Measurements from ENCODE around the gene ERMN. TPM values are rescaled to one million over a fixed set of nuclear protein-coding genes. Genes with fewer than 3 reads are reported as not detected.

The ERMN gene
- total and polyA plus RNA-seq, 5 experiments from 2014 or later, result 0.09 to 5.3 (median 0.62) TPM

DNA sequence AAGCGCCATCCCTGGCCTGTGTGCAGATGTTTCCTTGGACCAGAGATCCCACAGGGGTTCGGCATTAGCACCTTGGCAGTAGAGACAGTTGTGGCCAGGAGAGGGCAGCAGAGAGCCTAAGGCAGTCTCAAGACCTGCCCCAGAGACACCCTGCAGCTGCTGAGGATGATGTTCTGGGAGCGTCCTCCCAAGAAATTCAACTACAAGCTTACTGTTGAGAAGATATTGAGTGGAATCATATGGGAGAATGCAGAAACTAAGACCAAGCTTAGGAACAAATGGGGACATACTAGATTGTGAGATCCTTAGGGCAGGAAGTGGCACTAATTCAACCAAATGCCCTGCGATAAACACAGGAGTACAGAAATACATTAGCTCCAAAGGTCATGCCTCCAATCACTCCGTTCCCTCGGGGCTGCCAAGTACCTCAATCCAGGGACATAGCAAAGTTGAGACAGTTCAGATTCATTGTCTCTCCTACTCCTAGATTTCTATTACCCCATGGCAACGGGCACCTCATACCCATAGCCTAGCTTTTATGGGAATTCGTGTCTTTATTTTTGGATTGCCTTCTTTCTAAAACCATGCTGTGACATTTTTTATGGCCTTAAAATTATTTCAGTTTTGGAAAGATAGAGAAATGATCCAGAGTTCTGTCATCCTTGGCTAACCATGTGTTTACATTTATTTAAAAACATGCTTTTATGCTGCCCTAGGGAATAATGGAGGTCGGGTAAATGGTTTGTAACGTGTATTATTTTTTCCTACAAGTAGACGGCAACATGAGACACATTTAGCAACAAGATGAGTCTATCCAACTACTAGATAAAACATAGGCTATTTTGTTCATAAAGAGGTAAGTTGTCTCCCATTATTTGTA, 2.2 kb upstream of the ERMN start:
- Mint-ChIP-seq H3K4me3 (peak overlapping the region; percentile 51 to 84 (median 70)), H3K27me3 (no peaks in the 10 kb centered on the region), H3K27ac (peak overlapping the region; percentile 8 to 96 (median 93)), H3K36me3 (peaks cover 3 to 14% (median 6%) of the 10 kb centered on the region in 3 donors), H3K9me3 (no peaks in the 10 kb centered on the region), H3K4me1 (peaks cover 25 to 55% (median 53%) of the 10 kb centered on the region in 4 donors)
- POLR2A ChIA-PET, result interaction anchor here (0.5 to 13.3 kb wide), 17 partner anchors 12 to 1770 kb away, joined by 3 to 174 read pairs (median 4); partner anchors contain the start of gene CYTIP
- peak; percentile 74 to 92 (median 82) for DNase-seq
- ATAC-seq, result peak; percentile 88 to 90

DNA sequence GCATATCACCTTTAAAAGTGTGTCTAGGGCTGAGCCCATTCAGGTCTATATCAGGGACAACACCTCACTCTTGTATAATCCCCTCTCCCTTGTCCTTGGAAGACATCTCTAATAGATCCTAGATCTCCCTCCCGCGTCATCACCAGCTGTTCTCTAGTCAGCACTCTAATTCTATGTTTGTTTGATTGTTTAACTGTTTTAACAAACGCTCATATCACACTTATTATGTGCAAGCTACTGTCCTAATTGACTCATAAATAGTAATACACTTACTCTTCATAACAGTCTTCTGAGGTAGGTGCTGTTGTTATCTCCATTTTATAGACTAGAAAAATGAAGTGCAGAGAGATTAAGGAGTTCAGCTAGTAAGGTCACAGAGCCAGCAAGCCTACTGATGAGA, 1.6 kb upstream of the ERMN start:
- Mint-ChIP-seq H3K4me1 (peaks cover 21 to 51% (median 49%) of the 10 kb centered on the region in 4 donors), H3K4me3 (peak overlapping the region; percentile 51 to 84 (median 70)), H3K9me3 (no peaks in the 10 kb centered on the region), H3K36me3 (peaks cover 3 to 19% (median 6%) of the 10 kb centered on the region in 3 donors), H3K27ac (peak overlapping the region; percentile 8 to 96 (median 93)), H3K27me3 (no peaks in the 10 kb centered on the region)
- ATAC-seq (no peak), DNase-seq (no peak)
- POLR2A ChIA-PET, result interaction anchor here (0.5 to 13.3 kb wide), 17 partner anchors 11 to 1770 kb away, joined by 3 to 174 read pairs (median 4); partner anchors contain the start of gene CYTIP

- no peak for DNase-seq
- Mint-ChIP-seq H3K27ac (peak overlapping the region in 3 of 10 donors; percentile 39 to 84 (median 44)), H3K4me1 (peaks cover 20 to 49% (median 45%) of the 10 kb centered on the region in 4 donors), H3K27me3 (no peaks in the 10 kb centered on the region), H3K36me3 (peaks cover 4 to 22% (median 11%) of the 10 kb centered on the region in 3 donors), H3K4me3 (no peak overlapping the region), H3K9me3 (no peaks in the 10 kb centered on the region)
- ATAC-seq, result no peak
- POLR2A ChIA-PET, result interaction anchor here (1.2 to 13.3 kb wide), 8 partner anchors 11 to 270 kb away, joined by 3 to 174 read pairs (median 12); partner anchors contain the start of gene CYTIP
Observed at GRCh38 chr2:157326698-157327097, 1.1 kb upstream of the ERMN start.

DNA sequence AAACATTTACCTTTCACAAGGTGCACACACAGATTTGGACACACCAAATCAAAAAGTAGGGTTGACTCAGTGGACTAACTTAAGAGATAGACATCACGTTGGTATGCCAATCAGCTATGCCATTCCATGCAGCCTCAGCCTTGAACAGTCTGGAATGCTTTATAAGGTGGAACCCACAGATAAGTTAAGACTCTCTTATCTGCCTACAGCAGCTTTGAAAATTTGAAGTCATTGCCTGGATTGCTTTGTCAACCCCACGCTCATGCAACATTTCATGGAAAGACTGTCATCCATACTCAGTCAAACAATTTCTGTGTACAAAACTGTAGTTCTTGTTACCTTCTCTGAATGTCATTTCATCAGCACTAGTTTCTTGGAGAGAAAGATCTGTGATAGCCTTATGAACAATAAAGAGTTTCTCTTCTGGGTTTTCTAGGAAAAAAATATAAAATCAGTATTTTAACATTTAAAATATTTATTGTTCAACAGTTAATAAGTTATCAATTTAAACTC, 1.2 kb downstream of the ERMN start:
- Mint-ChIP-seq H3K36me3 (peaks cover 11 to 31% (median 22%) of the 10 kb centered on the region in 3 donors), H3K9me3 (no peaks in the 10 kb centered on the region), H3K27ac (no peak overlapping the region), H3K27me3 (no peaks in the 10 kb centered on the region), H3K4me1 (peaks cover 15 to 27% (median 26%) of the 10 kb centered on the region in 4 donors), H3K4me3 (no peak overlapping the region)
- POLR2A ChIA-PET, result interaction anchor here (0.7 kb wide), 1 partner anchor 1134 kb away, joined by 4 read pairs; no protein-coding TSS in a partner anchor
- DNase-seq (no peak), ATAC-seq (no peak)

DNA sequence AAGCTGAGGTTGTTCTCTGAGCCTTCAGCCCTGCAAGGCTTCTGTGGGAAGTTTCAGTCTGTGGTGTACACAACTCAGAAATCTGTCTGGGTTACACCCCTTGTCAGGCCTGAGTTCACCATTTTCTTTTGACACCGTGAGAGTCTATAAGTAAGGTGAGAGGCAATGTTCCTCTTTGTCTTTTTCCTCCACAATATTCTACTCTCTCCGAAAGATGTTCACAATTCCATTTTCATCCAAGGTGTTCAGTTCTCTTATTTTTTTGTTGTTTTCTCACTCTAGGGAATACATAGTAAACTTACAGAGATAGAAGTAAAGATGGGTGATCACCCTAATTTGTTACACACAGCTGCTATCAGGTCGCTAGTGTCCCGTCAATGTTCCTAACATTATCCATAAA, 3.2 kb downstream of the ERMN start:
- Mint-ChIP-seq H3K27me3 (no peaks in the 10 kb centered on the region), H3K36me3 (peaks cover 11 to 39% (median 25%) of the 10 kb centered on the region in 3 donors), H3K4me3 (no peak overlapping the region), H3K27ac (no peak overlapping the region), H3K4me1 (peaks cover 7 to 13% (median 9%) of the 10 kb centered on the region in 4 donors), H3K9me3 (no peaks in the 10 kb centered on the region)
- ATAC-seq, result no peak
- DNase-seq, result no peak
- POLR2A ChIA-PET, result no interaction called here

GRCh38 chr2:157321466-157321865, 4.2 kb downstream of the ERMN start:
- Mint-ChIP-seq H3K36me3 (peaks cover 11 to 39% (median 25%) of the 10 kb centered on the region in 3 donors), H3K4me1 (peaks cover 3 to 8% (median 6%) of the 10 kb centered on the region in 4 donors), H3K27me3 (no peaks in the 10 kb centered on the region), H3K27ac (peak overlapping the region in 1 of 10 donors; percentile 52), H3K9me3 (no peaks in the 10 kb centered on the region), H3K4me3 (no peak overlapping the region)
- POLR2A ChIA-PET, result no interaction called here
- DNase-seq (no peak), ATAC-seq (no peak)

DNA sequence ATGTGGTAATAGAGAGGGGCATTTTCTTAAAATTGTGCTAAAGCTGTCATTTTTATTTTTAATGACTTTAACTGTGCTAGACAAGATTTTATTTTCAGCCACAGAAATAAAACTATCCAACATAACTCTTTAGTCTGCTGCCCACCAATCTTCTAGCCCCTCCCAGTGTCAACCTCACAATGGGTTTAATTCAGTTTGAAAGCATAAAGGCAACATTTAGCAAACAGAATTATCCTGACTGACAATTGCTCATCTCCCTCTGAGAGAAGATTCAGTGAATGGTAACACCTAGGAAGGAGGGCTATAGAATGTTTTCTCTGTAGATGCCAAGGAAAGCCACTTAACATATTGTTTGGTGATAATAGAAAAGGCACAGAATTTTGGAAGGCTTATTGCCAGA, 5.2 kb downstream of the ERMN start:
- no peak overlapping the region for H3K4me3 Mint-ChIP-seq
- no peak for DNase-seq
- ATAC-seq, result no peak
- H3K27me3 Mint-ChIP-seq, result no peaks in the 10 kb centered on the region
- POLR2A ChIA-PET, result no interaction called here
- no peak overlapping the region for H3K27ac Mint-ChIP-seq
- H3K9me3 Mint-ChIP-seq, result no peaks in the 10 kb centered on the region
- peaks cover 3 to 8% (median 6%) of the 10 kb centered on the region in 4 donors for H3K4me1 Mint-ChIP-seq
- peaks cover 11 to 39% (median 25%) of the 10 kb centered on the region in 3 donors for H3K36me3 Mint-ChIP-seq

DNA sequence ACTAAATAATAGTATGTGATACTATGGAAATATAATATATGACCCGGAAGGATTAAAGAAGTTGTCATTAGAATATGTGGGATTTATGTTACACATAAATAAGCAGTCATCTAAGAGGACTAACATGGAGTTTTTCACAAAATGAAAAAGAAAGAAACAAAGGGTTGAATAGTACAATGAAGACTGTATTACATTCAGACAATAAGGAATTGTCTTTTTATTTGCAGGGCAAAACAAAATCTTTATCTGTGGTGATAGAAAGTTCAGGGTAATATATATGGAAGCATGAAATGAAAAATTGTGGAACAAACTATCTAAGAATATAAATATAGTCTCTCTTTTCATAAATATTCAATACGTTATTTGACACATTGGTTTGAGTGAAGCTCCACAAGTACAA, 5.8 kb downstream of the ERMN start:
- peaks cover 11 to 39% (median 25%) of the 10 kb centered on the region in 3 donors for H3K36me3 Mint-ChIP-seq

GRCh38 chr2:157318884-157319283, 6.7 kb downstream of the ERMN start:
- DNase-seq (no peak), ATAC-seq (no peak)
- Mint-ChIP-seq H3K9me3 (no peaks in the 10 kb centered on the region), H3K27ac (no peak overlapping the region), H3K4me1 (peaks cover 3 to 8% (median 6%) of the 10 kb centered on the region in 4 donors), H3K4me3 (no peak overlapping the region), H3K36me3 (peaks cover 11 to 34% (median 25%) of the 10 kb centered on the region in 3 donors), H3K27me3 (no peaks in the 10 kb centered on the region)
- POLR2A ChIA-PET, result no interaction called here

More for the DNA sequence above, 5.8 kb downstream of the ERMN start:
- ATAC-seq, result no peak
- POLR2A ChIA-PET, result no interaction called here
- no peaks in the 10 kb centered on the region for H3K9me3 Mint-ChIP-seq
- H3K27ac Mint-ChIP-seq, result no peak overlapping the region
- DNase-seq, result no peak
- H3K27me3 Mint-ChIP-seq, result no peaks in the 10 kb centered on the region
- H3K4me3 Mint-ChIP-seq, result no peak overlapping the region
- peaks cover 3 to 8% (median 6%) of the 10 kb centered on the region in 4 donors for H3K4me1 Mint-ChIP-seq

DNA sequence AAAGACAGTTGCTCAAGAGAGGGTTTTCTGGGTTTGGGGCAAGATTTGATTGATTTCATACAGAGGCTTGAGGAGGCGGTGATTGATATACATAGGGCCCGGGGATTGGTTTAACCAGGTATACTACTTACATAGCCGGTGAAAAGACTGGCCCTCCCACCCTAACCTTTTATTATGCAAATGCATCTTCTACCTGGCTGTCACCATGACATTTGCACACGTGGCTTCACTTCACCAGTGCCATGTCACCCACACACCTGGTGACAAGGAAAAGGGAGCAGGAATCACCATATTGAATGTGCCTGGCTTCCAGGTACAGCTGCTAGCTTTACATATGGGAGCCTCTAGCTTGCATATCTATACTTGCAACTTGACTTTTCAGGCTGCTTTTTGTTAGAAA, 9.7 kb downstream of the ERMN start:
- Mint-ChIP-seq H3K36me3 (peaks cover 0 to 12% (median 7%) of the 10 kb centered on the region in 3 donors), H3K4me1 (no peaks in the 10 kb centered on the region), H3K4me3 (no peak overlapping the region), H3K27me3 (peaks cover 0 to 3% (median 0%) of the 10 kb centered on the region in 5 donors), H3K9me3 (no peaks in the 10 kb centered on the region), H3K27ac (peak overlapping the region in 1 of 10 donors; percentile 18)
- no peak for DNase-seq
- ATAC-seq, result no peak
- POLR2A ChIA-PET, result interaction anchor here (1.2 kb wide), 1 partner anchor 11 kb away, joined by 3 read pairs; no protein-coding TSS in a partner anchor

DNA sequence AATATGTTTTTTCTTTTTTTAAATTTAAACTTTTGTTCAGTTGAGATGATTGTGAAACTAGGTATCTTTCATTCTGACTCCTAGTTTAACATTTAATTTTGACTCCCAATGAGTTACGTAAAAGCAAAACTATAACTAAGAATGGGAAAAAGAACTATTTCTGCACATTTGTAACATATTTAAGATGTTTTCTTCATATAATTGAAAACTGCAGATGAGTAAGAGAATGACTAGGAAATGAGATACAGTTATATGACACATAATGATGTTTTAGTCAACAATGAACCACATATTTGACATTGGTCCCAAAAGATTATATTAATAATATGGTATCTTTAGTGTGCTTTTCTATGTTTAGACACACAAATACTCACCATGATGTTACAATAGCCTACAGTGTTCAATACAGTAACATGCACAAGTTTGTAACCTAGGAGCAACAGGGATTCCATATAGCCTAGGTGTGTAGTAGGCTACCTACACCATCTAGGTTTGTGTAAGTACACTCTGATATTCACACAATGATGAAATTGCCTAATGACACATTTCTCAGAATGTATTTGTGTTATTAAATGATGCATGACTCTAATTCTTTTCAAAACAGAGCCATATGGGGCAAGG, 12.6 kb downstream of the ERMN start:
- Mint-ChIP-seq H3K27ac (no peak overlapping the region), H3K27me3 (peaks cover 0 to 5% (median 0%) of the 10 kb centered on the region in 5 donors), H3K9me3 (no peaks in the 10 kb centered on the region), H3K4me1 (no peaks in the 10 kb centered on the region), H3K36me3 (no peaks in the 10 kb centered on the region), H3K4me3 (no peak overlapping the region)
- no peak for ATAC-seq
- POLR2A ChIA-PET, result no interaction called here
- DNase-seq, result no peak

DNA sequence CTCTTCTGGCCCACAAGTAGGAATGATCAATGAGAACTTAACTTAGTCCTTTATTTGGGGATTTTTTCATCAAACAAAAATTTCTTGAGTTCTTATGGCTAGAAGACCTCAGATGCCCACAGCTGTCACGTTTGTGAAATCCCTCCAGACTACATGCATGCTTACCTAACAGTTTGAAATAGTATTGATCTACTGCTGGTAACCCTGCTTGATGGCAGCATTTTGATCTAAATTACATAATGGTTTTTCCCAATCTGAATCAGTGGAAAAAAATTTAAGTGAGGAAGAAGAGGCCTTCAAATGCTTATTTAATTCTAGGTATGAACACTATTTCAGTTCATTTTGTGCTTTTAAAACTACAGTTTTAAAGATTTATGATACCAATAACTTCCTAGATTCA, 13.9 kb downstream of the ERMN start:
- Mint-ChIP-seq H3K4me1 (peaks cover 0 to 6% (median under 1%) of the 10 kb centered on the region in 4 donors), H3K36me3 (no peaks in the 10 kb centered on the region), H3K27ac (no peak overlapping the region), H3K4me3 (no peak overlapping the region), H3K9me3 (no peaks in the 10 kb centered on the region), H3K27me3 (peaks cover 0 to 5% (median 0%) of the 10 kb centered on the region in 5 donors)
- no peak for ATAC-seq
- no peak for DNase-seq
- POLR2A ChIA-PET, result interaction anchor here (0.6 kb wide), 1 partner anchor 742 kb away, joined by 3 read pairs; no protein-coding TSS in a partner anchor

Measured in naive thymus-derived CD8-positive, alpha-beta T cell (primary cell).